BJ (cell line): ENCODE data around the gene TAPBPL. TPM values are rescaled to one million over a fixed set of nuclear protein-coding genes. Genes with fewer than 3 reads are reported as not detected.

Experiments
- CTCF ChIA-PET: fragments of 350-600 bp; formaldehyde crosslinking; extraction: SDS; loops from one replicate; lab custom pipeline; 2021; ENCODE audit warnings: antibody characterized with exemption, inconsistent platforms; lab: Yijun Ruan, JAX
- POLR2A ChIA-PET: fragments of 300-600 bp; sonication (Branson Sonifier 250); formaldehyde crosslinking; extraction: SDS; loops from one replicate; lab custom pipeline; 2021; ENCODE audit warnings: antibody characterized with exemption; lab: Charles Lee
- DNase-seq: peaks from one replicate; pipeline ENCODE4 v3.0.0-alpha.2; 2011; ENCODE audit warnings: low read depth
- H3K27me3 ChIP-seq: 2 replicates; pipeline ENCODE4 v1.6.0; 2011; ENCODE audit warnings: low read length; ENCODE audit not compliant: control insufficient read depth, insufficient read depth
- H3K36me3 ChIP-seq: 2 replicates; pipeline ENCODE4 v1.5.1; 2011; ENCODE audit warnings: low read length; ENCODE audit not compliant: control insufficient read depth, insufficient read depth
- H3K4me3 ChIP-seq: 2 replicates; pipeline ENCODE4 v1.5.1; 2011; ENCODE audit warnings: low read depth, mild to moderate bottlenecking, control low read depth, low read length
- polyA plus RNA-seq: library from polyadenylated mRNA; depleted of rRNA; stranded (reverse); fragments of >200 nt; gene quantifications from 2 replicates; pipeline ENCODE4 v1.2.3, GENCODE V29; 2011
- TF ChIP-seq, protein P1 (sequence below): IDR thresholded peaks from 2 replicates; pipeline ENCODE4 v1.5.1; 2011; ENCODE audit warnings: low read depth, mild to moderate bottlenecking, control low read depth, inconsistent platforms, low read length, moderate library complexity; ENCODE audit not compliant: insufficient read depth

The TAPBPL gene
- polyA plus RNA-seq, 1 experiment: 25.8 TPM

DNA sequence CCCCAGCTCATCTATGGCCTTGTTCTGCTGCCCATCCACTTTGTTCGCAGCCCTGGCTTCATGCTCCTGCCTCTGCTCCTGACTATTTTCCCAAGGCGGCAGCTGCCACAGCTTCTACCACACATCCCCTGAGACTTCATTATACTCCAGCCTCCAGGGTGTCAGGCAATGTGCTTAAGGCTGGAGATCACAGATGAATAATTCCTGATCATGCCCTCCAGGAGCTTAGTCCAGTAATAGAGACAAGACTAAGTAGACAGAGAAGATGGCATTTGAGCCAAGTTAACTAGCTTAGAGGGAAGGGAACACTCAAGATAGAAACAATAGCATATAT lies 7.1 kb downstream of the TAPBPL start:
- H3K36me3 ChIP-seq: peaks cover 35% of the 10 kb centered on the region
- TF ChIP-seq, protein P1, sequence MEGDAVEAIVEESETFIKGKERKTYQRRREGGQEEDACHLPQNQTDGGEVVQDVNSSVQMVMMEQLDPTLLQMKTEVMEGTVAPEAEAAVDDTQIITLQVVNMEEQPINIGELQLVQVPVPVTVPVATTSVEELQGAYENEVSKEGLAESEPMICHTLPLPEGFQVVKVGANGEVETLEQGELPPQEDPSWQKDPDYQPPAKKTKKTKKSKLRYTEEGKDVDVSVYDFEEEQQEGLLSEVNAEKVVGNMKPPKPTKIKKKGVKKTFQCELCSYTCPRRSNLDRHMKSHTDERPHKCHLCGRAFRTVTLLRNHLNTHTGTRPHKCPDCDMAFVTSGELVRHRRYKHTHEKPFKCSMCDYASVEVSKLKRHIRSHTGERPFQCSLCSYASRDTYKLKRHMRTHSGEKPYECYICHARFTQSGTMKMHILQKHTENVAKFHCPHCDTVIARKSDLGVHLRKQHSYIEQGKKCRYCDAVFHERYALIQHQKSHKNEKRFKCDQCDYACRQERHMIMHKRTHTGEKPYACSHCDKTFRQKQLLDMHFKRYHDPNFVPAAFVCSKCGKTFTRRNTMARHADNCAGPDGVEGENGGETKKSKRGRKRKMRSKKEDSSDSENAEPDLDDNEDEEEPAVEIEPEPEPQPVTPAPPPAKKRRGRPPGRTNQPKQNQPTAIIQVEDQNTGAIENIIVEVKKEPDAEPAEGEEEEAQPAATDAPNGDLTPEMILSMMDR: no peak
- ChIA-PET CTCF (interaction anchor here (1.0 to 1.4 kb wide), 3 partner anchors 11 to 79 kb away, joined by 4 to 8 read pairs (median 4); partner anchors contain the start of gene VAMP1), POLR2A (no interaction called here)
- DNase-seq: no peak
- H3K27me3 ChIP-seq: no peaks in the 10 kb centered on the region
- H3K4me3 ChIP-seq: no peak overlapping the region

DNA sequence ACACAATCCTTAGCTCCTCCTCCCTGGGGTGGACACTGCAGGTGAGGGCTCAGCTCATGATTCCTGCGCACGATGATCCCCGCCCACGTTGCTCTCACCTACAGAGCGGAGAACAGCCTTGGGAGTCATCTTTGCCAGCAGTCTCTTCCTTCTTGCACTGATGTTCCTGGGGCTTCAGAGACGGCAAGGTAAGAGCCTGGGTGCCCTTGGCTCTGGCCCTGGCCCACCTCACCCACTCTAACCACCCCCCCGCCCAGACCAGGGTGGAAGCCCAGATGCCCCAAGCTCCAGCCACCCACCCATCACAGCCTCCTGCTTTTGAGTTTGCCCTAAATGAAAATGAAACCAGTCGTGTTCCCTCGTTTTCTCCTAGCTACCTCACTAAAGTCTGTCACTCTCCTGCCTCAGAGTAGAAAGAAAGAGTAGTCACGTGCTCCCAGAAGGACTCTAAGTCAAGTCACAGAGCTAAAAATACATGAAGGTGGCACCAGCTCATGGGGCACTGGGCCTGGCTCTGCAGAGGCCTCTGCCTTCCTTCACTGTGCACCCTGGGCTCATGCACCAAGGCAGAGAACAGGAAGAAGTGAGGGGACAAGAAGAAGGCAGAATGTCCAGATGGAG lies 9.0 kb downstream of the TAPBPL start:
- H3K36me3 ChIP-seq: peaks cover 44% of the 10 kb centered on the region
- TF ChIP-seq, protein P1: no peak
- no peak overlapping the region for H3K4me3 ChIP-seq
- no peak for DNase-seq
- H3K27me3 ChIP-seq: no peaks in the 10 kb centered on the region
- ChIA-PET CTCF (interaction anchor here (1.3 to 2.0 kb wide), 2 partner anchors 8 to 37 kb away, joined by 3 to 10 read pairs; no protein-coding TSS in a partner anchor), POLR2A (interaction anchor here (0.8 kb wide), 1 partner anchor 88 kb away, joined by 5 read pairs; no protein-coding TSS in a partner anchor)

DNA sequence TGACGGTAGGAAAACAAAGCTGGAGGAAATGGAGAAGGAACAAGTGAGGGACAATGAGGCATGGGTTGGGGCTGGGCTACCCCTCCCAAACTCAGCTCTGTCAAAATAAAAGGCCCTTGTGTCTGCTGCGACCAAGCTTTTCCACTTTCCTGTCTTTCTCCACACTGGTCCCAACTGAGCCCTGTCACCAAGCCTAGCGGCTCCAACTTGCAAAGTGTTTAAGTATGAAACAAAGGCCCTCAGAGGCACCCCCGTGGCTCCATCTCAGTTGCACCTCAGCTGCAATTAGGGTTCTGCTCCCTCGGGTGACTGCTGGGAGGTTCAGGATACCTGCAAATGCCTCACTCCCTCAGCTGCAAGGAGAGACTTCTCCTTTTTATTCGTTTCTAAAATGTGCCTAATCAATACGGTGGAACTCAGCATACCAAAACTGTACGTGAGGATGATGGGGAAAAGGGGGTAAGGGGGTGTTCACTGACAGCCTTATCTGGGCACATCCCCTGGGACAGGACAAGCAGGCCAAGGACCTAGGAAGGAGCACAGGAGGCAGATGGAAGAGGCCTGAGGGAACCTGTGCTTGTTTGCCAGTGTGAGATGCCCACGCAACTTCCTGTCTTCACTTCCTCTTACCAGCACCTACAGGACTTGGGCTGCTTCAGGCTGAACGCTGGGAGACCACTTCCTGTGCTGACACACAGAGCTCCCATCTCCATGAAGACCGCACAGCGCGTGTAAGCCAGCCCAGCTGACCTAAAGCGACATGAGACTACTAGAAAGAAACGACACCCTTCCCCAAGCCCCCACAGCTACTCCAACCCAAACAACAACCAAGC lies 9.8 kb downstream of the TAPBPL start:
- ChIA-PET POLR2A (interaction anchor here (0.8 kb wide), 1 partner anchor 88 kb away, joined by 5 read pairs; no protein-coding TSS in a partner anchor), CTCF (interaction anchor here (2.0 kb wide), 1 partner anchor 37 kb away, joined by 10 read pairs; no protein-coding TSS in a partner anchor)
- peaks cover 44% of the 10 kb centered on the region for H3K36me3 ChIP-seq

DNA sequence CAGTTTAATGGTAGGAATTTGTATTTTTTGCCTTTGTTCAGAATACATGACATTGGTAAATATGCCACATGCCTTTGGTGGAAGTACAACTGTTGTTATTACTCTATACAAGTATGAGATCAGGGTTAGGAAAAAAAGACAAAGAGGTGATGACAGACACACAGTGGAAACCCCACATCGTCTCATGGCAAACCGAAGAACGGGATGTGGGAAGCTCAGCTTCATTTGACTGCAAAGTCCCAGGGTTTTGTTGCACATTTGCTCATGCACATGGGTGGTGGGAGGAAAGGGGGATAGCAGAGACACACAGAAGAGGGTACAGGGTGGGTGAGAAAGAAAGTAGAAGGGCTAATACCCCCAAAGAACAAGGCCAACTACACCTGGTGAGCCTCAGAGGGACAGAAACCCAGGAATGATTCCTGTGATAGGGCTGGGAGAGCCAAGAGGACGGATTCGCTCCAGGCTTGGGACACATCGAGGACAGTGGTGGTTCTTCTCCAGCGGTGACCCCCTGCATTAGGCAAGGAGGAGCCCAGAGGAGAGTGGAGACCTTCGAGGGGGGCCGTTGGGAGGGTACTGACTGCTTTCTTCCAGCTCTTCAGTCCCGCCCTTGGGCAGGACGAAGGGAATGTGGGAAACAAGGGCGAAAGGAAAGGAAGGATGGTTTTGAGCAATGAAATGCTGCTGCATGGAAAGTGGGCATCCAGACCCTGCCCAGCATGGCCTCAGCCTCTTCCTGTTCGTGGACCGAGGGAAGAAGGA lies 10.6 kb downstream of the TAPBPL start:
- ChIA-PET POLR2A (no interaction called here), CTCF (interaction anchor here (1.5 to 2.0 kb wide), 3 partner anchors 38 to 127 kb away, joined by 4 to 10 read pairs (median 6); no protein-coding TSS in a partner anchor)
- TF ChIP-seq, protein P1: no peak
- Histone ChIP-seq H3K4me3 (no peak overlapping the region), H3K27me3 (no peaks in the 10 kb centered on the region), H3K36me3 (peaks cover 42% of the 10 kb centered on the region)
- no peak for DNase-seq

More for the DNA sequence above, 9.8 kb downstream of the TAPBPL start:
- DNase-seq: no peak
- TF ChIP-seq, protein P1: no peak
- H3K4me3 ChIP-seq: no peak overlapping the region
- no peaks in the 10 kb centered on the region for H3K27me3 ChIP-seq
